A673 (cell line): ENCODE data around the gene ABCG1.

Experiments used
- EZH2 ChIP-seq: fragments of 200-600 bp; sonication (generic); IDR thresholded peaks from 2 replicates; pipeline ENCODE4 v1.6.1; 2017; ENCODE audit warnings: borderline replicate concordance, low read depth, mild to moderate bottlenecking, mixed read lengths, antibody characterized with exemption, low read length; ENCODE audit not compliant: poor library complexity, severe bottlenecking
- TF ChIP-seq, protein P1 (sequence below): fragments of 300-800, 200-600 bp; sonication (generic); conservative IDR thresholded peaks from 2 replicates; pipeline ENCODE4 v1.5.1; 2017; ENCODE audit warnings: low read depth, mild to moderate bottlenecking, antibody characterized with exemption, low read length, moderate library complexity, mixed read lengths

DNA sequence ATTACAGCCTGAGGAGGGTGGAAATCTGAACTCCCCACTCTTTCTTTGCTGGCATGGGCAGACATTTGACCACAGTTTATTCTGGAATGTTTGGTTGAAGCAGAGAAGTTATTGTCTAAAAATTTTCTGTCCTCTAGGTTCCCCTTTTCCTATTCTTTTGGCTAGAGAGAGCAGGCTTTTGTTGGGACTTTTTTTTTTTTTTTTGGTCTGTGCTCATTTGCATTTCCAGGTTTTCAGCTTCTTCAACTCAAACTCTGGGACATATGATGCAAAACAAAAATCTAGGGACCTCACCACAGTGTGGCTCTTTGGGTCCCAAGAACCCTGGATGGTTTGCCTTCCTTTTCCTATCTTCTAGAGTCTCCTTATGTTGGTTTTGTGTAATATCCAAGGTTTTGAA is 10.9 kb upstream of the ABCG1 start:
- TF ChIP-seq, protein P1, sequence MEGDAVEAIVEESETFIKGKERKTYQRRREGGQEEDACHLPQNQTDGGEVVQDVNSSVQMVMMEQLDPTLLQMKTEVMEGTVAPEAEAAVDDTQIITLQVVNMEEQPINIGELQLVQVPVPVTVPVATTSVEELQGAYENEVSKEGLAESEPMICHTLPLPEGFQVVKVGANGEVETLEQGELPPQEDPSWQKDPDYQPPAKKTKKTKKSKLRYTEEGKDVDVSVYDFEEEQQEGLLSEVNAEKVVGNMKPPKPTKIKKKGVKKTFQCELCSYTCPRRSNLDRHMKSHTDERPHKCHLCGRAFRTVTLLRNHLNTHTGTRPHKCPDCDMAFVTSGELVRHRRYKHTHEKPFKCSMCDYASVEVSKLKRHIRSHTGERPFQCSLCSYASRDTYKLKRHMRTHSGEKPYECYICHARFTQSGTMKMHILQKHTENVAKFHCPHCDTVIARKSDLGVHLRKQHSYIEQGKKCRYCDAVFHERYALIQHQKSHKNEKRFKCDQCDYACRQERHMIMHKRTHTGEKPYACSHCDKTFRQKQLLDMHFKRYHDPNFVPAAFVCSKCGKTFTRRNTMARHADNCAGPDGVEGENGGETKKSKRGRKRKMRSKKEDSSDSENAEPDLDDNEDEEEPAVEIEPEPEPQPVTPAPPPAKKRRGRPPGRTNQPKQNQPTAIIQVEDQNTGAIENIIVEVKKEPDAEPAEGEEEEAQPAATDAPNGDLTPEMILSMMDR, result no peak
- no peak for TF ChIP-seq EZH2
